IPS-NIHi7 (cell line): ENCODE results near the gene FAM168A.

Experiments used
- DNase-seq: peaks from one replicate; pipeline ENCODE4 v3.0.0; 2012; ENCODE audit warnings: mixed read lengths; ENCODE audit errors: extremely low spot score

FAM168A gene

GRCh38 chr11:73597956-73598718 is at the start of gene FAM168A:
Gene FAM168A, minus strand, starts transcription at chr11:73598112. Its CDS starts 129,638 bp downstream, at chr11:73468474.
- DNase-seq = peak; percentile 96

- DNase-seq = peak; percentile 97
These were observed 49.7 kb upstream of the FAM168A start for GRCh38 chr11:73647459-73648100.

GRCh38 chr11:73645972-73646631 is 48.2 kb upstream of the FAM168A start, which contains the start of gene PLEKHB1:
Gene PLEKHB1, plus strand, starts transcription at chr11:73646581. Its CDS starts 28 bp downstream, at chr11:73646609.
- DNase-seq = peak; percentile 84

- DNase-seq = no peak
These were observed 47.4 kb upstream of the FAM168A start for GRCh38 chr11:73645121-73645969.

- DNase-seq = no peak
These were observed 43.8 kb upstream of the FAM168A start for GRCh38 chr11:73641668-73642067.

GRCh38 chr11:73640592-73640991 is 42.7 kb upstream of the FAM168A start:
- no peak for DNase-seq

- DNase-seq = no peak
These were observed 39.1 kb upstream of the FAM168A start for GRCh38 chr11:73637012-73637411.

- no peak for DNase-seq
These were observed 38.3 kb upstream of the FAM168A start for GRCh38 chr11:73636249-73636648.

- no peak for DNase-seq
These were observed 37.8 kb upstream of the FAM168A start for GRCh38 chr11:73635721-73636120.

GRCh38 chr11:73633999-73634398 is 36.1 kb upstream of the FAM168A start:
- DNase-seq = no peak

GRCh38 chr11:73632996-73633395 is 35.1 kb upstream of the FAM168A start:
- no peak for DNase-seq

GRCh38 chr11:73629907-73630306 is 32.0 kb upstream of the FAM168A start:
- no peak for DNase-seq

GRCh38 chr11:73625696-73626318 is 27.9 kb upstream of the FAM168A start:
- peak; percentile 93 for DNase-seq

GRCh38 chr11:73623686-73624085 is 25.8 kb upstream of the FAM168A start:
- no peak for DNase-seq

- DNase-seq = no peak
These were observed 25.1 kb upstream of the FAM168A start for GRCh38 chr11:73622926-73623593.

- DNase-seq = no peak
These were observed 16.7 kb upstream of the FAM168A start for GRCh38 chr11:73614591-73614990.

GRCh38 chr11:73612601-73613140 is 14.8 kb upstream of the FAM168A start:
- no peak for DNase-seq

- no peak for DNase-seq
These were observed 937 bp upstream of the FAM168A start for GRCh38 chr11:73598719-73599379.

- DNase-seq = peak; percentile 31
These were observed 466 bp downstream of the FAM168A start for GRCh38 chr11:73597336-73597955.
